ENCODE results near the gene AADACL3. TPM values are rescaled to one million over a fixed set of nuclear protein-coding genes. Genes with fewer than 3 reads are reported as not detected.
"Not testable (repeated sequence)": the region's sequence is repeated elsewhere in the genome, so short reads cannot be mapped to it uniquely, and the experiment has no call there.

Gene AADACL3
- total RNA-seq, 4 donors from 2014 or later, result 11.6 to 70.4 (median 29.8) TPM

DNA sequence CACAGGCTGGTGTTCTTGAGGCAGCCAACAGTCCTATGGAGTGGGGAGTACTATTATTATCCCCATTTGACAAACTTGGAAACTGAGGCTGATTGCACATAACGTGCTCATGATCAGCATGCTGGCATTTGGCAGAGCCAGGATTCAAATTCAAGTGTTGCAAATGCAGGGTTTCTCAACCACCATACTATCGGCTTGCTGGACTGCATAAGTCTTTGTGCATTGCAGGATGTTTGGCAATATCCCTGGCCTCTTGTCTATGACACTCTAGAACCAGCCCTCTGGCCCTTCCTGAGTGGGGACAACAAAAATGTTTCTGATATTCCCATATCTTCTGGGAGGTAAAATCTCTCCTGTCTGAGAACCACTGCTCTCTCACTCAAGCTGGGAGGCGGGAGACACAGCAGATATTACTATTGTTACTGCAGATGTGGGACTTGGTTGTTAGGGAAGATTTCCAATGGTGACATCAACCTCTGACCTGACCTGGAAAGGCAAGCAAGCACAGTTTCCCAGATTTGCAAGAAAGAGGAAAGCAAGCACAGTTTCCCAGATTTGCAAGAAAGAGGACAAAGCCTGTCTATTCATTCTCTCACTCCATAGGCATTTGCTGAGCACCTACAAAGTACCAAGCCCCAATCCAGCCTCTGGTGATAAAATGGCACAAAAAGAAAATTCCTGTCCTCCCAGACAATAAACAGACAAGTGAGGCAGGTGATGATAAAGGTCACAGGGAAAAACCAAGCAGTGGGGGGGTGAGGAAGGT lies 1.0 kb upstream of the AADACL3 start:
- 73% methylated on average over 3 of the region's 3 CpGs for WGBS

DNA sequence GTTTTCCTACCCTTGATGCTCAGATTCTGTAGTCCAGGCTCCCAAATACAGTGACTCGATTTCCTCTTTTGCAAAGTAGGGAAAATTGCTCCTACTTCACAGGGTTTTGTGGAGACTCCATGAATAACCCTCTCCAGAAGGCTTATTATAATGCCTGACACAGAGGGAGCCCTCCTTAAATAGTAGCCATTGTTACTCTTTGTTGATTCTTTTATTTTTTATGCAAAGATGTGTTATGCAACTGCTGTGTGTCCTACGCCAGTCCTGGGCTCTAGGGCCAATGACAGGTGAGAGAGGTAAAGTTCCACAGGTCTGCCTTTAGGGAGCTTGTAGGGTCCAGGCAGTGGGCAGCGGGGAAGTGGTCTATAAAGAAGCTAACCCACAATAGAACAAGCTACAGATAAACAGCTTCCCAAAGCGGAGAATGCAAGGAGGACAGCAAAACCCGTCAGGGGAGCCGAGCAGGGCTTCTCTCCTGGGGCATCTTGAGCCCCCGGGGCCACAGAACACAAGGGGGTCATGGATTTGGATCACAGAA lies 1.5 kb downstream of the AADACL3 start:
- no peak for DNase-seq (ENCODE audit: low spot score in 2 of 2)
- 78% methylated on average over 7 of the region's 7 CpGs for WGBS
- TF ChIP-seq EP300 (IDR thresholded peaks at IDR 0.05) (no peak), POLR2A (IDR thresholded peaks at IDR 0.05) (no peak), POLR2AphosphoS5 (IDR thresholded peaks at IDR 0.05) (no peak)
- TF ChIP-seq, protein P1, sequence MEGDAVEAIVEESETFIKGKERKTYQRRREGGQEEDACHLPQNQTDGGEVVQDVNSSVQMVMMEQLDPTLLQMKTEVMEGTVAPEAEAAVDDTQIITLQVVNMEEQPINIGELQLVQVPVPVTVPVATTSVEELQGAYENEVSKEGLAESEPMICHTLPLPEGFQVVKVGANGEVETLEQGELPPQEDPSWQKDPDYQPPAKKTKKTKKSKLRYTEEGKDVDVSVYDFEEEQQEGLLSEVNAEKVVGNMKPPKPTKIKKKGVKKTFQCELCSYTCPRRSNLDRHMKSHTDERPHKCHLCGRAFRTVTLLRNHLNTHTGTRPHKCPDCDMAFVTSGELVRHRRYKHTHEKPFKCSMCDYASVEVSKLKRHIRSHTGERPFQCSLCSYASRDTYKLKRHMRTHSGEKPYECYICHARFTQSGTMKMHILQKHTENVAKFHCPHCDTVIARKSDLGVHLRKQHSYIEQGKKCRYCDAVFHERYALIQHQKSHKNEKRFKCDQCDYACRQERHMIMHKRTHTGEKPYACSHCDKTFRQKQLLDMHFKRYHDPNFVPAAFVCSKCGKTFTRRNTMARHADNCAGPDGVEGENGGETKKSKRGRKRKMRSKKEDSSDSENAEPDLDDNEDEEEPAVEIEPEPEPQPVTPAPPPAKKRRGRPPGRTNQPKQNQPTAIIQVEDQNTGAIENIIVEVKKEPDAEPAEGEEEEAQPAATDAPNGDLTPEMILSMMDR (IDR thresholded peaks at IDR 0.05), result no peak
- no peak overlapping the region for H3K27ac ChIP-seq
- no peaks in the 10 kb centered on the region for H3K9me3 ChIP-seq
- H3K27me3 ChIP-seq, result peaks cover 9% of the 10 kb centered on the region
- H3K4me3 ChIP-seq, result no peak overlapping the region
- H3K36me3 ChIP-seq, result no peaks in the 10 kb centered on the region
- H3K4me1 ChIP-seq, result no peaks in the 10 kb centered on the region

More for the DNA sequence above, 1.0 kb upstream of the AADACL3 start:
- Histone ChIP-seq H3K4me3 (no peak overlapping the region), H3K27ac (no peak overlapping the region), H3K9me3 (no peaks in the 10 kb centered on the region), H3K27me3 (no peaks in the 10 kb centered on the region), H3K4me1 (no peaks in the 10 kb centered on the region), H3K36me3 (no peaks in the 10 kb centered on the region)
- DNase-seq (ENCODE audit: low spot score in 2 of 2), result no peak
- TF ChIP-seq POLR2A (IDR thresholded peaks at IDR 0.05), result no peak
- TF ChIP-seq, protein P1 (IDR thresholded peaks at IDR 0.05), result no peak
- TF ChIP-seq EP300 (IDR thresholded peaks at IDR 0.05), result no peak
- TF ChIP-seq POLR2AphosphoS5 (IDR thresholded peaks at IDR 0.05), result no peak

DNA sequence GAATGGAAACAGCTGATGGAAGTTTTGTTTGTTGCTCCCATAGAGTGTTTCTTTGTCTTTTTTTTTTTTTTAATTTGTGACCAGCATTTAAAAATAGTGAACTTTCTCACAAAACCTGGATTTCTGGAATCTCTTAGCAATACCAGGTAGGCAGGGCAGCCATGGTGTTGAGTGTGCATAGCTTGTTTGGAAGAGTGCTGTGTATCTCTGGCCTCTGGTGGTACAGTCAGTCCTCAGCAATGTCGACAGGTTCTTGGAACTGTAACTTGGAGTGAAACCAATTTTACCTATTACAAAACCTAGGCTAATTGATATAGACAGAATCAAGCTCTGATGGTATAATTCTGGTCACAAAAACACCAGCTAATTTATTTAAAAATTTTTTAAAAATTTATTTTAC lies 6.7 kb downstream of the AADACL3 start:
- no peak for TF ChIP-seq EP300 (IDR thresholded peaks at IDR 0.05)
- TF ChIP-seq, protein P1 (IDR thresholded peaks at IDR 0.05), result no peak
- no peak for TF ChIP-seq POLR2AphosphoS5 (IDR thresholded peaks at IDR 0.05)
- no peak for TF ChIP-seq POLR2A (IDR thresholded peaks at IDR 0.05)
- no peaks in the 10 kb centered on the region for H3K4me1 ChIP-seq
- no peaks in the 10 kb centered on the region for H3K9me3 ChIP-seq
- no peak for DNase-seq (ENCODE audit: low spot score in 2 of 2)
- H3K27me3 ChIP-seq, result peaks cover 15% of the 10 kb centered on the region
- H3K4me3 ChIP-seq, result no peak overlapping the region
- H3K27ac ChIP-seq, result no peak overlapping the region
- no peaks in the 10 kb centered on the region for H3K36me3 ChIP-seq
- 70% methylated on average over 1 of the region's 1 CpG for WGBS

DNA sequence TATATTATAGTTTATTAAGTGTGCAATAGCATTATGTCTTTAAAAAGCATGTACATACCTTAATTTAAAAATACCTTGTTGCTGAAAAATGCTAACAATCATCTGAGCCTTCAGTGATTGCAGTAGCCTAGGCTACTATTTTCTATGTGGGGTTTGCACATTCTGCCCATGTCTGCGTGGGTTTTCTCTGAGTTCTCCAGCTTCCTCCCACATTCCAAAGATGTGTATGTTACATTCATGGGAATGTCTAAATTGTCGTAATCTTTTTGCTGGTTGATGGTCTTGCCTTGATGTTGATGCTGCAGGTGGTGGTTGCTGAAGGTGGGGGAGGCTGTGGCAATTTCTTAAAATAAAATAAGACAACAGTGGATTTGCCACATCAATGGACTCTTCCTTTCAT lies 12.5 kb downstream of the AADACL3 start:
- TF ChIP-seq POLR2A (IDR thresholded peaks at IDR 0.05) (no peak), EP300 (IDR thresholded peaks at IDR 0.05) (no peak), POLR2AphosphoS5 (IDR thresholded peaks at IDR 0.05) (no peak)
- TF ChIP-seq, protein P1 (IDR thresholded peaks at IDR 0.05), result no peak
- no peak overlapping the region for H3K4me3 ChIP-seq
- no peaks in the 10 kb centered on the region for H3K4me1 ChIP-seq
- H3K9me3 ChIP-seq, result peaks cover 8% of the 10 kb centered on the region
- peaks cover 6% of the 10 kb centered on the region for H3K27me3 ChIP-seq
- no peaks in the 10 kb centered on the region for H3K36me3 ChIP-seq
- no peak for DNase-seq (ENCODE audit: low spot score in 2 of 2)
- 91% methylated on average over 2 of the region's 2 CpGs for WGBS
- no peak overlapping the region for H3K27ac ChIP-seq

DNA sequence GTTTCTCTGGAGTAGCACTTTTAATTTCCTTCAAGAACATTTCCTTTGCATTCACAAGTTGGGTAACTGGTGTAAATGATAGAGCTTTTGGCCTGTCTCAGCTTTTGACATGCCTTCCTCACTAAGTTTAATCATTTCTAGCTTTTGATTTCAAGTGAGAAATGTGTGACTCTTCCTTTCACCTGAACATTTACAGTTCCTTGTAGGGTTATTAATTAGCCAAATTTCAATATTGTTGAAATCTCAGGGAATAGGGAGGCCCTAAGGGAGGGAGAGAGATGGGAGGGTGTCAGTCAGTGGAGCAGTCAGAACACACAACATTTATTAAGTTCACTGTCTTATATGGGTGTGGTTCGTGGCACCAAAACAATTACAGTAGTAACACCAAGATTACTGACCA lies 14.2 kb downstream of the AADACL3 start:
- no peak overlapping the region for H3K27ac ChIP-seq
- H3K4me1 ChIP-seq, result no peaks in the 10 kb centered on the region
- H3K36me3 ChIP-seq, result no peaks in the 10 kb centered on the region
- no peak overlapping the region for H3K4me3 ChIP-seq
- TF ChIP-seq, protein P1 (IDR thresholded peaks at IDR 0.05), result no peak
- no peak for TF ChIP-seq EP300 (IDR thresholded peaks at IDR 0.05)
- no peak for TF ChIP-seq POLR2A (IDR thresholded peaks at IDR 0.05)
- TF ChIP-seq POLR2AphosphoS5 (IDR thresholded peaks at IDR 0.05), result no peak
- DNase-seq (ENCODE audit: low spot score in 2 of 2), result no peak
- H3K27me3 ChIP-seq, result peaks cover 12% of the 10 kb centered on the region
- peaks cover 8% of the 10 kb centered on the region for H3K9me3 ChIP-seq
- WGBS, result 85% methylated on average over 1 of the region's 1 CpG

DNA sequence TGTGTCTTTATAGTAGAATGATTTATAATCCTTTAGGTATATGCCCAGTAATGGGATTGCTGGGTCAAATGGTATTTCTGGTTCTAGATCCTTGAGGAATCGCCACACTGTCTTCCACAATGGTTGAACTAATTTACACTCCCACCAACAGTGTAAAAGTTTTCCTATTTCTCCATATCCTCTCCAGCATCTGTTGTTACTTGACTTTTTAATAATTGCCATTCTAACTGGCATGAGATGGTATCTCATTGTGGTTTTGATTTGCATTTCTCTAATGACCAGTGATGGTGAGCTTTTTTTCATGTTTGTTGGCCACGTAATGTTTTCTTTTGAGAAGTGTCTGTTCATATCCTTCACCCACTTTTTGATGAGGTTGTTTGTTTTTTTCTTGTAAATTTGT lies 15.2 kb downstream of the AADACL3 start:
- H3K9me3 ChIP-seq; H3K36me3 ChIP-seq; DNase-seq (ENCODE audit: low spot score in 2 of 2); H3K27ac ChIP-seq; H3K4me1 ChIP-seq; H3K4me3 ChIP-seq: not testable (repeated sequence)
- peaks cover 12% of the 10 kb centered on the region for H3K27me3 ChIP-seq
- WGBS, result 92% methylated on average over 2 of the region's 2 CpGs

Measured in suprapubic skin (tissue), 4 donors.